Natural killer cell treated with Interleukin-12 subunit alpha and Interleukin-12 subunit beta and Interleukin-15 and Interleukin-18, amount 100 ng/mL, for 72 hours (primary cell): ENCODE results near the gene CCDC178. TPM values are rescaled to one million over a fixed set of nuclear protein-coding genes. Genes with fewer than 3 reads are reported as not detected.

Experiments
- ATAC-seq, 2 donors: fragments of 150-1000 bp; cut with Tn5 transposase in 1 of 2; sonication (Bioruptor Pico), chemical (Tn5 transposase) in 1 of 2; 2 replicates each; pipeline ENCODE4 v1.10.0; 2021
- DNase-seq: peaks from one replicate; pipeline ENCODE4 v3.0.0; 2022; ENCODE audit warnings: low spot score
- H3K27ac Mint-ChIP-seq, 2 donors: 1 replicate in 1 of 2; 2 replicates in 1 of 2; pipeline ENCODE4 v1.8.0; 2022; ENCODE audit warnings: mixed read lengths in 2 of 2, mild to moderate bottlenecking in 1 of 2, moderate library complexity in 1 of 2
- H3K27me3 Mint-ChIP-seq, 2 donors: 1 replicate in 1 of 2; 2 replicates in 1 of 2; pipeline ENCODE4 v1.8.0; 2022; ENCODE audit warnings: mixed read lengths in 2 of 2
- H3K36me3 Mint-ChIP-seq: one replicate; pipeline ENCODE4 v1.8.0; 2022; ENCODE audit warnings: mixed read lengths
- H3K4me1 Mint-ChIP-seq, 2 donors: 1 replicate in 1 of 2; 2 replicates in 1 of 2; pipeline ENCODE4 v1.8.0; 2022; ENCODE audit warnings: low read depth in 2 of 2, mixed read lengths in 2 of 2, mild to moderate bottlenecking in 1 of 2
- H3K4me3 Mint-ChIP-seq: one replicate; pipeline ENCODE4 v1.8.0; 2022; ENCODE audit warnings: mixed read lengths
- H3K9me3 Mint-ChIP-seq: 2 replicates; pipeline ENCODE4 v1.8.0; 2022; ENCODE audit warnings: mixed read lengths
- total RNA-seq, 2 donors: library from RNA; stranded (reverse); gene quantifications; one replicate each; pipeline ENCODE4 v1.2.3, GENCODE V29; 2022

The CCDC178 gene
- total RNA-seq, 2 donors from 2014 or later: not detected

- H3K4me1 Mint-ChIP-seq: no peaks in the 10 kb centered on the region
- H3K27ac Mint-ChIP-seq: no peak overlapping the region
- no peak for ATAC-seq
- H3K27me3 Mint-ChIP-seq: no peaks in the 10 kb centered on the region
- no peak for DNase-seq
- no peak overlapping the region for H3K4me3 Mint-ChIP-seq
- H3K36me3 Mint-ChIP-seq: no peaks in the 10 kb centered on the region
- peaks cover 4% of the 10 kb centered on the region for H3K9me3 Mint-ChIP-seq
These were observed 548.7 kb downstream of the CCDC178 start for GRCh38 chr18:32891797-32892196.

GRCh38 chr18:32891130-32891529 lies 549.4 kb downstream of the CCDC178 start:
- H3K4me1 Mint-ChIP-seq: no peaks in the 10 kb centered on the region
- DNase-seq: no peak
- no peak overlapping the region for H3K4me3 Mint-ChIP-seq
- no peaks in the 10 kb centered on the region for H3K36me3 Mint-ChIP-seq
- no peaks in the 10 kb centered on the region for H3K27me3 Mint-ChIP-seq
- ATAC-seq: no peak
- H3K27ac Mint-ChIP-seq: no peak overlapping the region
- H3K9me3 Mint-ChIP-seq: no peaks in the 10 kb centered on the region

- no peaks in the 10 kb centered on the region for H3K36me3 Mint-ChIP-seq
- H3K4me1 Mint-ChIP-seq: no peaks in the 10 kb centered on the region
- ATAC-seq (no peak), DNase-seq (no peak)
- H3K27ac Mint-ChIP-seq: no peak overlapping the region
- H3K9me3 Mint-ChIP-seq: no peaks in the 10 kb centered on the region
- H3K4me3 Mint-ChIP-seq: no peak overlapping the region
- no peaks in the 10 kb centered on the region for H3K27me3 Mint-ChIP-seq
These were observed 550.6 kb downstream of the CCDC178 start for GRCh38 chr18:32889615-32890593.

GRCh38 chr18:32888306-32888705 lies 552.2 kb downstream of the CCDC178 start:
- no peak overlapping the region for H3K27ac Mint-ChIP-seq
- H3K4me3 Mint-ChIP-seq: no peak overlapping the region
- no peaks in the 10 kb centered on the region for H3K27me3 Mint-ChIP-seq
- DNase-seq (no peak), ATAC-seq (no peak)
- H3K4me1 Mint-ChIP-seq: no peaks in the 10 kb centered on the region
- no peaks in the 10 kb centered on the region for H3K36me3 Mint-ChIP-seq
- no peaks in the 10 kb centered on the region for H3K9me3 Mint-ChIP-seq

Other genes with a start within 250 kb of the CCDC178 start
- not detected for gene ASXL3, start 137.5 kb upstream of the CCDC178 start, total RNA-seq